Ovary (tissue), 9 donors: ENCODE measurements around the gene AFF2. TPM values are rescaled to one million over a fixed set of nuclear protein-coding genes. Genes with fewer than 3 reads are reported as not detected.

Experiments used
- DNase-seq, 5 donors: peaks; one replicate each; pipeline ENCODE4 v3.0.0-alpha.2; 2019 to 2020
- H3K27ac ChIP-seq, 2 donors: fragments of 200-600 bp; one replicate each; pipeline versions ENCODE4 v1.5.1 to v1.8.0; 2019 to 2022
- H3K27me3 ChIP-seq: fragments of 200-600 bp; one replicate; pipeline ENCODE4 v1.8.0; 2022
- H3K36me3 ChIP-seq: fragments of 200-600 bp; sonication (generic); one replicate; pipeline ENCODE4 v1.5.1; 2019
- H3K4me1 ChIP-seq: one replicate; pipeline ENCODE4 v1.8.1; 2013; ENCODE audit warnings: mild to moderate bottlenecking, moderate library complexity; ENCODE audit not compliant: insufficient read depth
- H3K4me3 ChIP-seq: fragments of 200-600 bp; sonication (generic); one replicate; pipeline ENCODE4 v1.5.1; 2017
- H3K9me3 ChIP-seq, 2 donors: fragments of 200-600 bp in 1 of 2; sonication (generic) in 1 of 2; one replicate each; pipeline versions ENCODE4 v1.5.1 to v1.8.1; 2013 to 2019; ENCODE audit warnings: mild to moderate bottlenecking in 1 of 2, moderate library complexity in 1 of 2
- EP300 ChIP-seq: sonication (generic); formaldehyde crosslinking; IDR thresholded peaks from one replicate; pipeline ENCODE4 v1.6.1; 2017; ENCODE audit warnings: antibody characterized with exemption
- POLR2A ChIP-seq: fragments of 450-650 bp; IDR thresholded peaks from one replicate; pipeline ENCODE4 v1.6.1; 2017; ENCODE audit warnings: antibody characterized with exemption, mild to moderate bottlenecking, moderate library complexity
- WGBS, 3 donors: extraction: QIAGEN DNeasy Blood & Tissue Kit in 1 of 3; methylation state at CpG; one replicate each; pipeline versions ENCODE4 v1.1.5 to v1.1.7; 2013 to 2017; 5-methylcytosine and 5-hydroxymethylcytosine counted together
- intact Hi-C, 4 donors: fragments of 100-400 bp; cut with DNase I; formaldehyde crosslinking; loops; one replicate each; pipeline versions ENCODE4 v1.11.0 to v1.15.1; 2022 to 2023
- polyA plus RNA-seq, 2 donors: library from polyadenylated mRNA; stranded (reverse); fragments of 200-250 nt in 1 of 2; fragments of 350-450 nt in 1 of 2; fragmentation: Illumina TruSeq in 1 of 2; extraction: RNeasy Lipid Tissue Mini Kit (QIAGEN cat#74804) in 1 of 2; gene quantifications; one replicate each; pipeline ENCODE4 v1.2.3, GENCODE V29; 2013 to 2014
- total RNA-seq, 7 donors: library from RNA; depleted of rRNA in 2 of 7; stranded (reverse); fragments of >200 nt in 2 of 7; fragmentation: NEBNext Ultra II Directional in 3 of 7; extraction: Animal tissue kit (Norgen Biotek cat#: 25700) in 3 of 7; gene quantifications; one replicate each; pipeline versions ENCODE4 v1.1.0 to v1.2.4, GENCODE V29; 2016 to 2023
- TF ChIP-seq, protein P1 (sequence below), 3 donors: fragments of 450-650 bp in 2 of 3; fragments of 200-600 bp in 1 of 3; IDR thresholded peaks; one replicate each; pipeline versions ENCODE4 v1.5.1 to v1.8.0; 2016 to 2022; ENCODE audit warnings: antibody characterized with exemption in 3 of 3, mild to moderate bottlenecking in 1 of 3
- donor health status: DM: no; HTN: no; CAD: no; lungs with moderate emphysema.
- donor health status: DM: no; HTN: no; CAD: no.
- donor health status: Bipolar disorder and iron deficiency.
- donor health status: DM: yes; HTN: yes; CAD: no.
- donor health status: DM: no; HTN: no; CAD: no.
- donor health status: DM: yes; HTN: yes; CAD: no.

Gene AFF2
- total and polyA plus RNA-seq, 9 donors = 1.3 to 12.3 (median 4.6) TPM

DNA sequence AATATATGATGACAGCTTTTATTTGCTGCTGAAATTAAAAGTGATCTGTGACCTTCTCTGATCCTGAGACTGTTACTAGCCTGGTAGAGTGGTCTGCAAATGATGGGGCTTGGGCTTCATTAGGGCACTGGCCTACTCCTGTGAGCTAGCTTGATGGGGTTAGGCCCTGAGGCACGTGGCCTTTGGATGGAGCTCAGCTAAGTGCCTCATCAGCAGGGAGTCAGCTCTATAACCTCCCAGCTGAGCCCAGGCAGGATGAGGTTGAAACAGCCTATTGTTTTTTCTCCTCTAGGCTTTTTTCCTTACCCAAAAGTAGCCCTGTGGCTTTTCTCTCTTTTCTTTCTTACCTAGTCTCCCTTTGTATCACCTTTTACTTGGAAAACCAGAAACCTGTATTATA, 92.2 kb downstream of the AFF2 start:
- 32 to 58% (median 33%) methylated on average over 1 of the region's 1 CpG for WGBS, 3 donors

DNA sequence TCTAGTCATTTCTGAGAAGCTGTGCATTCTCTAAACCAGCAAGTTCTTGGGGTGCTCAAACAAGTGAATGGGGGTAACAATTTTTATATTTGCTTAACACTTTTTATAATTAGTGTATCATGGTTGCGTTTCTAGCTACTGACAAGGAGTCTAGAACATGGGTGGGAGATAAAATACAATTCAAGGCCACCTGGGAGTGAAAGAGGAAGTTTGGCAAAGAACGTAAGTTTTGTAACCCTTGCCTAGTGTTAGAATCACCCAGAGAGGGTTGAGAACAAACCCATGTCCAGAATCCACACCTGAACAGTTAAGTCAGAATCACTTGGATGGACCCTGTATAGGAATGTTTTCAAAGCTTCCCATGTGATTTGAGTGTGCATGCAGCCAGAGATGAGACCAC, 92.7 kb downstream of the AFF2 start:
- no peaks in the 10 kb centered on the region for H3K36me3 ChIP-seq
- no peak for TF ChIP-seq EP300
- TF ChIP-seq, protein P1, sequence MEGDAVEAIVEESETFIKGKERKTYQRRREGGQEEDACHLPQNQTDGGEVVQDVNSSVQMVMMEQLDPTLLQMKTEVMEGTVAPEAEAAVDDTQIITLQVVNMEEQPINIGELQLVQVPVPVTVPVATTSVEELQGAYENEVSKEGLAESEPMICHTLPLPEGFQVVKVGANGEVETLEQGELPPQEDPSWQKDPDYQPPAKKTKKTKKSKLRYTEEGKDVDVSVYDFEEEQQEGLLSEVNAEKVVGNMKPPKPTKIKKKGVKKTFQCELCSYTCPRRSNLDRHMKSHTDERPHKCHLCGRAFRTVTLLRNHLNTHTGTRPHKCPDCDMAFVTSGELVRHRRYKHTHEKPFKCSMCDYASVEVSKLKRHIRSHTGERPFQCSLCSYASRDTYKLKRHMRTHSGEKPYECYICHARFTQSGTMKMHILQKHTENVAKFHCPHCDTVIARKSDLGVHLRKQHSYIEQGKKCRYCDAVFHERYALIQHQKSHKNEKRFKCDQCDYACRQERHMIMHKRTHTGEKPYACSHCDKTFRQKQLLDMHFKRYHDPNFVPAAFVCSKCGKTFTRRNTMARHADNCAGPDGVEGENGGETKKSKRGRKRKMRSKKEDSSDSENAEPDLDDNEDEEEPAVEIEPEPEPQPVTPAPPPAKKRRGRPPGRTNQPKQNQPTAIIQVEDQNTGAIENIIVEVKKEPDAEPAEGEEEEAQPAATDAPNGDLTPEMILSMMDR (IDR thresholded peaks at IDR 0.05) = no peak
- TF ChIP-seq POLR2A = no peak
- intact Hi-C loops = no loop called here
- H3K9me3 ChIP-seq = no peaks in the 10 kb centered on the region
- H3K4me3 ChIP-seq = no peak overlapping the region
- H3K4me1 ChIP-seq = no peaks in the 10 kb centered on the region
- H3K27ac ChIP-seq = no peak overlapping the region
- no peak for DNase-seq
- WGBS, 3 donors = 38 to 49% (median 48%) methylated on average over 2 of the region's 2 CpGs
- no peaks in the 10 kb centered on the region for H3K27me3 ChIP-seq

More for the DNA sequence above, 92.2 kb downstream of the AFF2 start:
- Histone ChIP-seq H3K27ac (no peak overlapping the region), H3K4me3 (no peak overlapping the region), H3K9me3 (no peaks in the 10 kb centered on the region), H3K36me3 (no peaks in the 10 kb centered on the region), H3K27me3 (no peaks in the 10 kb centered on the region), H3K4me1 (no peaks in the 10 kb centered on the region)
- DNase-seq = no peak
- TF ChIP-seq EP300 (no peak), POLR2A (no peak)
- TF ChIP-seq, protein P1 (IDR thresholded peaks at IDR 0.05) = no peak
- intact Hi-C loops = no loop called here

DNA sequence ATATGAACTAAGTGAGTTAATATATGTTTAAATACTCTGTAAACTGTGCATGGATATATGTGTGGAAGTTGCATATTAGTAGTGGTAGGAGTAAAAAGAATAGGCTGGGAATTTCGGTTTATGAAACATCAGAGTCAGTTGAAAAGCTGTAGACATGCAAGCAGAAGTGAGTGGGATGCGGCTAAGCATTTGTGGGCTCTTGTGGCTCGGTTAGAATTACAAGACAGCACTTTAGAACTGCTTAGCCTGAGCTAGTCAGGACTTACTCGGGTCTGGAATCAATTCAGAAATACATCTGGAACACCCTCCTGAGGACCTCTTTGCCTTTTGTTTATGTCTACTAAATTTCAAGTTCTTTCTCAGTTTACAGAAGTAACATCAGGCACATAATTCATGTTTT, 93.6 kb downstream of the AFF2 start:
- intact Hi-C loops = no loop called here
- H3K27ac ChIP-seq = no peak overlapping the region
- WGBS, 3 donors = 19 to 29% (median 27%) methylated on average over 4 of the region's 4 CpGs

DNA sequence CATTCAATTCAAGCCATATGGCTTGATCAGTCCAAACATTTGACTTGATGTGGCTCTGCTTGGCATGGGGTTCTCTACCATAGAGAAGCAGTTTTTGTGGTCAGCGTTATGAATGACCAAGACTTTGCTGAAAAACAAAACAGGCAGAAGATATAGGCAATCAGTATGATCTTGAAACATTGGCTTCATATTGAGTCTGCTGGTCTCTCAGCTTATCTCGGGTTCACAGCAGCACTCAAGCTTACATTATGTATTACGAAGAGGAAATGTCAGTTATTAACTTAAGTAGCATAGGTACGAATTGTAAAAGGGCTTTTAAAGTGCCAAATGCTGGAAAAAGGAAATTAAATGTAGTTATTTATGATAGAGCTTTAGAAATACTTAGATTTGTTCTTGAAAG, 99.0 kb downstream of the AFF2 start:
- WGBS, 3 donors = 67 to 70% (median 68%) methylated on average over 4 of the region's 4 CpGs
- no peaks in the 10 kb centered on the region for H3K36me3 ChIP-seq
- no peak overlapping the region for H3K27ac ChIP-seq
- no peaks in the 10 kb centered on the region for H3K9me3 ChIP-seq
- no peaks in the 10 kb centered on the region for H3K4me1 ChIP-seq
- intact Hi-C loops = no loop called here
- TF ChIP-seq, protein P1 (IDR thresholded peaks at IDR 0.05) = no peak
- TF ChIP-seq EP300 (no peak), POLR2A (no peak)
- no peaks in the 10 kb centered on the region for H3K27me3 ChIP-seq
- no peak for DNase-seq
- no peak overlapping the region for H3K4me3 ChIP-seq

More for the DNA sequence above, 93.6 kb downstream of the AFF2 start:
- Histone ChIP-seq H3K9me3 (no peaks in the 10 kb centered on the region), H3K4me3 (no peak overlapping the region), H3K27me3 (no peaks in the 10 kb centered on the region), H3K4me1 (no peaks in the 10 kb centered on the region), H3K36me3 (no peaks in the 10 kb centered on the region)
- no peak for DNase-seq
- no peak for TF ChIP-seq EP300
- TF ChIP-seq, protein P1 (IDR thresholded peaks at IDR 0.05) = no peak
- TF ChIP-seq POLR2A = no peak
